Activated CD4-positive, alpha-beta T cell treated with anti-CD3 and anti-CD28 coated beads, Interleukin-2, amount 50 U/mL, for 24 hours (primary cell): ENCODE measurements around the gene PRDM4.
"Not testable (repeated sequence)": the region's sequence is repeated elsewhere in the genome, so short reads cannot be mapped to it uniquely, and the experiment has no call there.

Source experiments
- DNase-seq, 2 donors: peaks; one replicate each; pipeline ENCODE4 v3.0.0-alpha.2; 2020; ENCODE audit warnings: low read depth in 1 of 2, low spot score in 1 of 2

PRDM4 gene

GRCh38 chr12:107704041-107704440, 56.9 kb downstream of the PRDM4 start:
- DNase-seq = no peak

GRCh38 chr12:107702106-107702505, 58.8 kb downstream of the PRDM4 start:
- no peak for DNase-seq

DNA sequence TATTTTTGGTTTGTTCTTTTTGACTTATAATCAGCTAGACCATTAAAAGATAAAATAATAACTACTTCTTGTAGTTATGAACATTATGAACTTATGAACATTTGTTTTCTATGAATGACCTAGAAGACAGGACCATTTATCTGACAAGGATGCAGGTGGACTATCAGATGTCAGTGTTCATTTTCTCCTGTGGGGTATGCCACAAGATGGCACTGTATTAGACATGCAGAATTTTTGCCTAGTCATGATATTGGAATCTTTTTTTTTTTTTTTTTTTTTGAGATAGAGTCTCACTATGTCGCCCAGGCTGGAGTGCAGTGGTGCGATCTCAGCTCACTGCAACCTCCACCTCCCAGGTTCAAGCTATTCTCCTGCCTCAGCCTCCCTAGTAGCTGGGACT, 65.2 kb downstream of the PRDM4 start:
- not testable (repeated sequence) for DNase-seq

- DNase-seq = peak; percentile 92 to 94
Observed at GRCh38 chr12:107685360-107686248, 75.3 kb downstream of the PRDM4 start, which contains the start of gene PWP1. Gene PWP1 (plus strand): TSS chr12:107685799. CDS start chr12:107685900, 101 bp downstream.

DNA sequence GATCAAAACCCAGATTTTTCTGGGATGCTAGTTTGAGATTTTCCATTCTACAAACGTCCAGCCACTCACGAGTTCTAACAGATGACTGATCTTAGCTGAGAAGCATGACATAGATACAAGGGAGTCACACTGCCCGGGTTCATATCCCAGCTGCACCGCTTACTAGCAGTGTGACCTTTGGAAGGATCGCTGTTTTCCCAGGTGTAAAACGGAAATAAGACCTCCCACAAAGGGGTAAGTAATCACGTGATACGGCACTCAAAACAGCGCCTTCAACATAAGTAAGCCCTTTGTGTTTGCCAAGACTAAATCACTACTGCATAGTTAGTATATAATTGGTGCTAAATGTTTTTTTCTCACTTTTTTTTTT, 76.0 kb downstream of the PRDM4 start:
- DNase-seq = peak in 1 of 2 donors; percentile 28

- no peak for DNase-seq
Observed at GRCh38 chr12:107684029-107684795, 76.7 kb downstream of the PRDM4 start.
